ENCODE measurements around the gene ATL2. TPM values are rescaled to one million over a fixed set of nuclear protein-coding genes. Genes with fewer than 3 reads are reported as not detected.

The ATL2 gene
- total RNA-seq, 1 donor from 2014 or later: 139 TPM

DNA sequence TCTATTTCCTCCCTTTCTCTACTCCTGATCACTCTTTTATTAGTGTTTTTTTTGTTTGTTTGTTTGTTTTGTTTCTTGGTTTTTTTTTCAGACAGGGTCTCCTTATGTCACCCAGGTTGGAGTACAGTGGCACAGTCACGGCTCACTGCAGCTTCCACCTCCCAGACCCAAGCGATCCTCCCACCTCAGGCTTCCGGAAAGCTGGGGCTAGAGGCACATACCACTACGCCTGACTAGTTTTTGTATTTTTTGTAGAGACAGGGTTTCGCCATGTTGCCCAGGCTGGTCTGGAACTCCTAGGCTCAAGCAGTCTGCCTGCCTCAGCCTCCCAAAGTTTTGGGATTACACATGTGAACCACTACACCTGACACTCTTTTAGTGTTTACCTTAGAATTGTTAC lies 122.3 kb downstream of the ATL2 start:
- no peaks in the 10 kb centered on the region for H3K27me3 ChIP-seq (ENCODE audit: control insufficient read depth, insufficient read depth, low read length)
- TF ChIP-seq, protein P1, sequence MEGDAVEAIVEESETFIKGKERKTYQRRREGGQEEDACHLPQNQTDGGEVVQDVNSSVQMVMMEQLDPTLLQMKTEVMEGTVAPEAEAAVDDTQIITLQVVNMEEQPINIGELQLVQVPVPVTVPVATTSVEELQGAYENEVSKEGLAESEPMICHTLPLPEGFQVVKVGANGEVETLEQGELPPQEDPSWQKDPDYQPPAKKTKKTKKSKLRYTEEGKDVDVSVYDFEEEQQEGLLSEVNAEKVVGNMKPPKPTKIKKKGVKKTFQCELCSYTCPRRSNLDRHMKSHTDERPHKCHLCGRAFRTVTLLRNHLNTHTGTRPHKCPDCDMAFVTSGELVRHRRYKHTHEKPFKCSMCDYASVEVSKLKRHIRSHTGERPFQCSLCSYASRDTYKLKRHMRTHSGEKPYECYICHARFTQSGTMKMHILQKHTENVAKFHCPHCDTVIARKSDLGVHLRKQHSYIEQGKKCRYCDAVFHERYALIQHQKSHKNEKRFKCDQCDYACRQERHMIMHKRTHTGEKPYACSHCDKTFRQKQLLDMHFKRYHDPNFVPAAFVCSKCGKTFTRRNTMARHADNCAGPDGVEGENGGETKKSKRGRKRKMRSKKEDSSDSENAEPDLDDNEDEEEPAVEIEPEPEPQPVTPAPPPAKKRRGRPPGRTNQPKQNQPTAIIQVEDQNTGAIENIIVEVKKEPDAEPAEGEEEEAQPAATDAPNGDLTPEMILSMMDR (IDR thresholded peaks at IDR 0.05; ENCODE audit: insufficient read depth, low read length, severe bottlenecking): no peak
- FAIRE-seq: no peak
- no peak for DNase-seq (ENCODE audit: low read depth)
- H3K4me3 ChIP-seq (ENCODE audit: low read depth, low read length): no peak overlapping the region
- no peaks in the 10 kb centered on the region for H3K36me3 ChIP-seq (ENCODE audit: control insufficient read depth, insufficient read depth, low read length)

GRCh38 chr2:38251940-38252339 lies 125.1 kb downstream of the ATL2 start:
- no peaks in the 10 kb centered on the region for H3K36me3 ChIP-seq (ENCODE audit: control insufficient read depth, insufficient read depth, low read length)
- TF ChIP-seq, protein P1 (IDR thresholded peaks at IDR 0.05; ENCODE audit: insufficient read depth, low read length, severe bottlenecking): no peak
- no peak for FAIRE-seq
- no peak overlapping the region for H3K4me3 ChIP-seq (ENCODE audit: low read depth, low read length)
- no peak for DNase-seq (ENCODE audit: low read depth)
- H3K27me3 ChIP-seq (ENCODE audit: control insufficient read depth, insufficient read depth, low read length): no peaks in the 10 kb centered on the region

DNA sequence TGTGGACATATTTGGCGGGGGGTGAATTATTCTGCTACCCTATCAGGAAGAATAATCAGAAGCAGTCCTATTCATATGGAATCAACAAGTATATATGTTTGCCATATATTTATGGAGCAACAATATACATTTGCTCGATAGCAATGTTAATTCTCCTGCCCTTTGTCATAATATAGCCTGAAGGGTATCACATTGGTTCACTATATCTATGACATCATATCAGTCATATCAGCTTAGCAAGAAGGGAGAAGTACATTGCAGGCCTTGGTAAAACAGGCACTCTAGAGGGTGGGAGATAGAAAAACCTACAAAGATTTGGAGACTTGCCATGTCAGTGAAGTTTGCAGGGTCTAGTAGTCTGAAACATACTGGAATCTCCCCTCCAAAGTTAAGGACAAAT lies 128.4 kb downstream of the ATL2 start:
- FAIRE-seq (no peak), DNase-seq (ENCODE audit: low read depth) (no peak)
- Histone ChIP-seq H3K36me3 (ENCODE audit: control insufficient read depth, insufficient read depth, low read length) (no peaks in the 10 kb centered on the region), H3K4me3 (ENCODE audit: low read depth, low read length) (no peak overlapping the region), H3K27me3 (ENCODE audit: control insufficient read depth, insufficient read depth, low read length) (no peaks in the 10 kb centered on the region)
- TF ChIP-seq, protein P1 (IDR thresholded peaks at IDR 0.05; ENCODE audit: insufficient read depth, low read length, severe bottlenecking): no peak

DNA sequence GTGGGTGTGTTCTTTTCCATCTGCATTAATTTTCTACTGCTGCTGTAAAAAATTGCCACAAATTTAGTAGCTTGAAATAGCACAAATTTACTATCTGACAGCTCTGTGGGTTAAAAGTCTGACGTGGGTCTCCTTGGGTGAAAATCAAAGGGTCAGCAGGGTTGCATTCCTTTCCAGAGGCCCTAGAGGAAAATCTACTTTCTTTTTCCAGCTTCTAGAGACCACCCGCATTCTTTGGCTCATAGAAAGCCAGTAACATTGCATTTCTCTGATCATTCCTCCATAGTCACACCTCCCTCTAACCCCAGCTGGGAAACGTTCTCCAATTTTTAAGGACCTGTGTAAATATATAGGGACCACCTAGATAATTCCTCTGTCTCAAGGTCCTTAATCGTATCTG lies 128.8 kb downstream of the ATL2 start:
- Histone ChIP-seq H3K27me3 (ENCODE audit: control insufficient read depth, insufficient read depth, low read length) (no peaks in the 10 kb centered on the region), H3K4me3 (ENCODE audit: low read depth, low read length) (no peak overlapping the region), H3K36me3 (ENCODE audit: control insufficient read depth, insufficient read depth, low read length) (no peaks in the 10 kb centered on the region)
- FAIRE-seq (no peak), DNase-seq (ENCODE audit: low read depth) (no peak)
- TF ChIP-seq, protein P1 (IDR thresholded peaks at IDR 0.05; ENCODE audit: insufficient read depth, low read length, severe bottlenecking): no peak

- H3K4me3 ChIP-seq (ENCODE audit: low read depth, low read length): no peak overlapping the region
- H3K27me3 ChIP-seq (ENCODE audit: control insufficient read depth, insufficient read depth, low read length): no peaks in the 10 kb centered on the region
- TF ChIP-seq, protein P1 (IDR thresholded peaks at IDR 0.05; ENCODE audit: insufficient read depth, low read length, severe bottlenecking): no peak
- FAIRE-seq (no peak), DNase-seq (ENCODE audit: low read depth) (no peak)
- no peaks in the 10 kb centered on the region for H3K36me3 ChIP-seq (ENCODE audit: control insufficient read depth, insufficient read depth, low read length)
These were observed 131.0 kb downstream of the ATL2 start for GRCh38 chr2:38246105-38246504.

- FAIRE-seq (peak; percentile 62), DNase-seq (ENCODE audit: low read depth) (peak; percentile 55)
- no peaks in the 10 kb centered on the region for H3K27me3 ChIP-seq (ENCODE audit: control insufficient read depth, insufficient read depth, low read length)
- H3K4me3 ChIP-seq (ENCODE audit: low read depth, low read length): no peak overlapping the region
- no peaks in the 10 kb centered on the region for H3K36me3 ChIP-seq (ENCODE audit: control insufficient read depth, insufficient read depth, low read length)
- TF ChIP-seq, protein P1 (IDR thresholded peaks at IDR 0.05; ENCODE audit: insufficient read depth, low read length, severe bottlenecking): no peak
These were observed 131.9 kb downstream of the ATL2 start for GRCh38 chr2:38245114-38245641.
